AG04449 (cell line): Measurements from ENCODE around the gene PPARG.

ENCODE experiments used
- CTCF ChIA-PET: fragments of 350-600 bp; formaldehyde crosslinking; extraction: SDS; loops from one replicate; lab custom pipeline; 2021; ENCODE audit warnings: antibody characterized with exemption; lab: Yijun Ruan, JAX
- POLR2A ChIA-PET: fragments of 400-600, 350-600 bp; formaldehyde crosslinking; extraction: SDS; loops from one replicate; lab custom pipeline; 2020; ENCODE audit warnings: antibody characterized with exemption, inconsistent platforms; lab: Yijun Ruan, JAX
- DNase-seq: peaks from one replicate; pipeline ENCODE4 v3.0.0-alpha.2; 2010; ENCODE audit warnings: low read depth, low spot score
- H3K4me3 ChIP-seq: 2 replicates; pipeline ENCODE4 v1.5.1; 2011; ENCODE audit warnings: low read depth, mild to moderate bottlenecking, control low read depth, low read length
- CTCF ChIP-seq: IDR thresholded peaks from one replicate; pipeline ENCODE4 v1.5.1; 2011; ENCODE audit warnings: mild to moderate bottlenecking, moderate library complexity, low read length, control low read depth, inconsistent platforms; ENCODE audit not compliant: insufficient read depth; ENCODE audit errors: missing control alignments

PPARG gene

GRCh38 chr3:12318758-12319621 is 30.1 kb downstream of the PPARG start:
- TF ChIP-seq CTCF = no peak
- DNase-seq = no peak
- POLR2A ChIA-PET = no interaction called here
- H3K4me3 ChIP-seq = no peak overlapping the region
- CTCF ChIA-PET = no interaction called here

- TF ChIP-seq CTCF = no peak
- CTCF ChIA-PET = no interaction called here
Measured at GRCh38 chr3:12321015-12321414, 32.1 kb downstream of the PPARG start.

GRCh38 chr3:12323237-12323636 is 34.4 kb downstream of the PPARG start:
- no peak for TF ChIP-seq CTCF
- ChIA-PET CTCF (no interaction called here), POLR2A (no interaction called here)
- no peak for DNase-seq
- no peak overlapping the region for H3K4me3 ChIP-seq

More at GRCh38 chr3:12321015-12321414, 32.1 kb downstream of the PPARG start:
- no peak for DNase-seq
- no peak overlapping the region for H3K4me3 ChIP-seq
- POLR2A ChIA-PET = no interaction called here

- H3K4me3 ChIP-seq = no peak overlapping the region
- TF ChIP-seq CTCF = no peak
- CTCF ChIA-PET = no interaction called here
- POLR2A ChIA-PET = no interaction called here
- DNase-seq = no peak
Measured at GRCh38 chr3:12325586-12326515, 37.0 kb downstream of the PPARG start.

- H3K4me3 ChIP-seq = no peak overlapping the region
- POLR2A ChIA-PET = no interaction called here
- CTCF ChIA-PET = interaction anchor here (1.5 kb wide), 1 partner anchor 153 kb away, joined by 4 read pairs; no protein-coding TSS in a partner anchor
- DNase-seq = no peak
- TF ChIP-seq CTCF = no peak
Measured at GRCh38 chr3:12327021-12327420, 38.2 kb downstream of the PPARG start.
